ENCODE measurements around the gene ASCC1. TPM values are rescaled to one million over a fixed set of nuclear protein-coding genes. Genes with fewer than 3 reads are reported as not detected.

Gene ASCC1
- total and polyA plus RNA-seq, 2 experiments from 2014 or later, result 13.7 to 37.2 TPM

GRCh38 chr10:72244573-72245038 lies 28.5 kb upstream of the ASCC1 start:
- H3K27me3 ChIP-seq (ENCODE audit: insufficient read depth), result no peaks in the 10 kb centered on the region
- H3K9me2 ChIP-seq (ENCODE audit: insufficient read depth), result peaks cover 6% of the 10 kb centered on the region; the same call in 1 of the 2 replicates
- DNase-seq (ENCODE audit: low spot score) (no peak), ATAC-seq (no peak)
- no peaks in the 10 kb centered on the region; the same call in 2 of the 3 replicates for H3K36me3 Mint-ChIP-seq (ENCODE audit: low read depth)
- TF ChIP-seq NANOG (IDR thresholded peaks at IDR 0.05; ENCODE audit: borderline replicate concordance) (no peak), CTCF (conservative IDR thresholded peaks at IDR 0.05; ENCODE audit: low read depth in 2 of 2) (no peak)
- TF ChIP-seq, protein P1, sequence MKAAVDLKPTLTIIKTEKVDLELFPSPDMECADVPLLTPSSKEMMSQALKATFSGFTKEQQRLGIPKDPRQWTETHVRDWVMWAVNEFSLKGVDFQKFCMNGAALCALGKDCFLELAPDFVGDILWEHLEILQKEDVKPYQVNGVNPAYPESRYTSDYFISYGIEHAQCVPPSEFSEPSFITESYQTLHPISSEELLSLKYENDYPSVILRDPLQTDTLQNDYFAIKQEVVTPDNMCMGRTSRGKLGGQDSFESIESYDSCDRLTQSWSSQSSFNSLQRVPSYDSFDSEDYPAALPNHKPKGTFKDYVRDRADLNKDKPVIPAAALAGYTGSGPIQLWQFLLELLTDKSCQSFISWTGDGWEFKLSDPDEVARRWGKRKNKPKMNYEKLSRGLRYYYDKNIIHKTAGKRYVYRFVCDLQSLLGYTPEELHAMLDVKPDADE (IDR thresholded peaks at IDR 0.05), result no peak
- H3K27me3 Mint-ChIP-seq (ENCODE audit: insufficient read depth, low read depth, poor library complexity), result peaks cover 21% of the 10 kb centered on the region
- H3K9me3 Mint-ChIP-seq, result no peaks in the 10 kb centered on the region
- no peak overlapping the region for H2AFZ ChIP-seq
- no peaks in the 10 kb centered on the region for H3K36me3 ChIP-seq (ENCODE audit: insufficient read depth)
- H3K27ac Mint-ChIP-seq, result no peak overlapping the region
- no peaks in the 10 kb centered on the region for H3K79me2 ChIP-seq (replicated peaks; ENCODE audit: insufficient read depth)
- H3K4me3 Mint-ChIP-seq, result no peak overlapping the region
- H3K4me2 ChIP-seq, result no peak overlapping the region
- peaks cover 27% of the 10 kb centered on the region for H3K4me1 Mint-ChIP-seq
- no peak overlapping the region for H3K27ac ChIP-seq (ENCODE audit: low read depth)
- peaks cover 19% of the 10 kb centered on the region for H3K4me1 ChIP-seq (ENCODE audit: insufficient read depth)
- no peaks in the 10 kb centered on the region; the same call in 1 of the 2 replicates for H3F3A ChIP-seq (replicated peaks; ENCODE audit: low read depth)
- no peaks in the 10 kb centered on the region for H4K20me1 ChIP-seq (replicated peaks; ENCODE audit: insufficient read depth)
- H3K4me3 ChIP-seq, result no peak overlapping the region

DNA sequence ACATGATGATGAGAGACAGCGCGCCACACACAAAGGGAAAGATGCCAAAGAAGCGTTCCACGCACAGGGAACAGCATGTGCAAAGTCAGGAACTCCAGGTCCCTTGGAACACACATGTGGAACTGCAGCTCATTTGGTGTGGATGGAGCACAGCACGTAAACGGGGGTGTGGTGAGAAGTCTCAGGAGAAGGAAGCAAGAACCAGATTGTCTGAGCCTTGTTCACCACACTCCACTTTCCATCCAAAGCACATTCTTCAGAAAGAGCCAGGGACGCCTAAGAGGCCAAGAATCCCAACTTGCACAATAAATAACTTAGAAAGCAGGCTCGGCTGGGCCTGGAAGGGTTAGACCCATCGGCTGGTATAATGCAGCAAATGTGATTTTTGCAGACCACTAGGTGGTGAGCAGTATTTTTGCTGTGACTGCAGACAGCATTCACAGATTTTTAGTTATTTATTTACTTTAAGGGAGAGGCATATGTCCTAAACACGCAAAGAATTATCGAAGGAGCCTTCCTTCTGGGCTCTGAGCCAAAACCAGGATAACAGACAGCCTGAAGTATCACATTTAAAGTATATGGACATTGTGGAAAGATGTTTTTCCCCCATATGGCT lies 27.9 kb upstream of the ASCC1 start:
- no peak for DNase-seq (ENCODE audit: low spot score)
- H3K27me3 ChIP-seq (ENCODE audit: insufficient read depth), result no peaks in the 10 kb centered on the region
- no peak overlapping the region for H3K4me2 ChIP-seq
- Mint-ChIP-seq H3K27me3 (ENCODE audit: insufficient read depth, low read depth, poor library complexity) (peaks cover 19% of the 10 kb centered on the region), H3K4me3 (no peak overlapping the region), H3K9me3 (no peaks in the 10 kb centered on the region), H3K4me1 (peaks cover 25% of the 10 kb centered on the region), H3K27ac (no peak overlapping the region), H3K36me3 (ENCODE audit: low read depth) (no peaks in the 10 kb centered on the region; the same call in 2 of the 3 replicates)
- no peak for ATAC-seq
- no peak overlapping the region for H3K4me3 ChIP-seq
- TF ChIP-seq CTCF (conservative IDR thresholded peaks at IDR 0.05; ENCODE audit: low read depth in 2 of 2) (peak in 1 of 2 experiments; percentile 13; a peak in 1 of 4 replicates), ZNF331 (CRISPR knock-in tag; IDR thresholded peaks at IDR 0.05; ENCODE audit: low read depth) (no peak)
- no peaks in the 10 kb centered on the region for H4K20me1 ChIP-seq (replicated peaks; ENCODE audit: insufficient read depth)
- H3K79me2 ChIP-seq (replicated peaks; ENCODE audit: insufficient read depth), result no peaks in the 10 kb centered on the region
- peaks cover 6% of the 10 kb centered on the region; the same call in 1 of the 2 replicates for H3K9me2 ChIP-seq (ENCODE audit: insufficient read depth)
- H2AFZ ChIP-seq, result peak overlapping the region; percentile 28; the same call in 1 of the 2 replicates
- H3K36me3 ChIP-seq (ENCODE audit: insufficient read depth), result no peaks in the 10 kb centered on the region
- H3K27ac ChIP-seq (ENCODE audit: low read depth), result no peak overlapping the region
- peaks cover 18% of the 10 kb centered on the region for H3K4me1 ChIP-seq (ENCODE audit: insufficient read depth)
- no peaks in the 10 kb centered on the region; the same call in 1 of the 2 replicates for H3F3A ChIP-seq (replicated peaks; ENCODE audit: low read depth)

All from GM23338 (cell line).